Stimulated activated naive CD8-positive, alpha-beta T cell treated with anti-CD3 and anti-CD28 coated beads, Interleukin-15, amount 100 ng/mL, for 72 hours (primary cell): ENCODE results near the gene PPM1B.

Experiments
- ATAC-seq: fragments of 150-1000 bp; cut with Tn5 transposase; 2 replicates; pipeline ENCODE4 v1.10.0; 2021; ENCODE audit warnings: mild to moderate bottlenecking, moderate library complexity
- DNase-seq, 2 donors: peaks; one replicate each; pipeline ENCODE4 v3.0.0; 2021 to 2022
- H3K27ac Mint-ChIP-seq, 2 donors: one replicate each; pipeline ENCODE4 v1.8.0; 2022; ENCODE audit warnings: mild to moderate bottlenecking in 2 of 2, mixed read lengths in 2 of 2, moderate library complexity in 2 of 2
- H3K27me3 Mint-ChIP-seq: one replicate; pipeline ENCODE4 v1.8.0; 2022; ENCODE audit warnings: mixed read lengths
- H3K4me1 Mint-ChIP-seq: one replicate; pipeline ENCODE4 v1.8.0; 2022; ENCODE audit warnings: mild to moderate bottlenecking, mixed read lengths
- H3K4me3 Mint-ChIP-seq, 2 donors: one replicate each; pipeline ENCODE4 v1.8.0; 2022; ENCODE audit warnings: mild to moderate bottlenecking in 2 of 2, mixed read lengths in 2 of 2, moderate library complexity in 1 of 2
- H3K9me3 Mint-ChIP-seq, 2 donors: one replicate each; pipeline ENCODE4 v1.8.0; 2022; ENCODE audit warnings: mixed read lengths in 2 of 2

The PPM1B gene

DNA sequence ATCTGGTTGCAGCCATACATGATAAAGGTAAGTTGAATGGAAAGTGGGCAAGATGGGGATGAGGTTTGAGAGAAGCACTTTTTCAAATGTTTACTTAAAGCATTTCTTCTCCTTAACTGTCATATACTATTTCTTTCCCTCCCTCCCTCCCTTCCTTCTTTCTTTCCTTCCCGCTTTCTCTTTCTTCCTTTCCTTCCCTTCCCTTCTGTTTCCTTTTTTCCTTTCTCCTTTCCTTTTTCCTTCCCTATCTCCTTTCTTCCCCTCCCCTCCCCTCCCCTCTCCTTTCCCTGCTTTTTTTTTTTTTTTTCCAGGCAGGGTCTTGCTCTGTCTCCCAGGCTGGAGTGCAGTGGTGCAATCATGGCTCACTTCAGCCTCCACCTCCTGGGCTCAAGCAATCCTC, 112.2 kb downstream of the PPM1B start:
- H3K9me3 Mint-ChIP-seq = no peaks in the 10 kb centered on the region
- H3K4me3 Mint-ChIP-seq = no peak overlapping the region
- ATAC-seq (no peak), DNase-seq (no peak)
- no peaks in the 10 kb centered on the region for H3K27me3 Mint-ChIP-seq
- H3K27ac Mint-ChIP-seq = no peak overlapping the region
- no peaks in the 10 kb centered on the region for H3K4me1 Mint-ChIP-seq
